AG04449 (cell line): ENCODE measurements around the gene RSL24D1.

Source experiments
- CTCF ChIA-PET: fragments of 350-600 bp; formaldehyde crosslinking; extraction: SDS; loops from one replicate; lab custom pipeline; 2021; ENCODE audit warnings: antibody characterized with exemption; lab: Yijun Ruan, JAX
- POLR2A ChIA-PET: fragments of 400-600, 350-600 bp; formaldehyde crosslinking; extraction: SDS; loops from one replicate; lab custom pipeline; 2020; ENCODE audit warnings: antibody characterized with exemption, inconsistent platforms; lab: Yijun Ruan, JAX
- DNase-seq: peaks from one replicate; pipeline ENCODE4 v3.0.0-alpha.2; 2010; ENCODE audit warnings: low read depth, low spot score
- H3K4me3 ChIP-seq: 2 replicates; pipeline ENCODE4 v1.5.1; 2011; ENCODE audit warnings: low read depth, mild to moderate bottlenecking, control low read depth, low read length
- CTCF ChIP-seq: IDR thresholded peaks from one replicate; pipeline ENCODE4 v1.5.1; 2011; ENCODE audit warnings: mild to moderate bottlenecking, moderate library complexity, low read length, control low read depth, inconsistent platforms; ENCODE audit not compliant: insufficient read depth; ENCODE audit errors: missing control alignments

The RSL24D1 gene

GRCh38 chr15:55239440-55240124 is 42.8 kb upstream of the RSL24D1 start:
- H3K4me3 ChIP-seq, result no peak overlapping the region
- POLR2A ChIA-PET, result no interaction called here
- CTCF ChIA-PET, result interaction anchor here (1.0 kb wide), 1 partner anchor 21 kb away, joined by 3 read pairs; no protein-coding TSS in a partner anchor
- TF ChIP-seq CTCF, result no peak
- no peak for DNase-seq

- no peak for TF ChIP-seq CTCF
- no peak for DNase-seq
- CTCF ChIA-PET, result interaction anchor here (1.0 kb wide), 1 partner anchor 20 kb away, joined by 3 read pairs; no protein-coding TSS in a partner anchor
- no peak overlapping the region for H3K4me3 ChIP-seq
- POLR2A ChIA-PET, result no interaction called here
These were observed 42.1 kb upstream of the RSL24D1 start for GRCh38 chr15:55238877-55239276.

- CTCF ChIA-PET, result interaction anchor here (2.0 kb wide), 1 partner anchor 54 kb away, joined by 9 read pairs; no protein-coding TSS in a partner anchor
- POLR2A ChIA-PET, result no interaction called here
- no peak overlapping the region for H3K4me3 ChIP-seq
- no peak for DNase-seq
- no peak for TF ChIP-seq CTCF
These were observed 40.7 kb upstream of the RSL24D1 start for GRCh38 chr15:55237219-55238130.

- H3K4me3 ChIP-seq, result no peak overlapping the region
- no peak for DNase-seq
- ChIA-PET POLR2A (no interaction called here), CTCF (no interaction called here)
- TF ChIP-seq CTCF, result no peak
These were observed 38.9 kb upstream of the RSL24D1 start for GRCh38 chr15:55235546-55236036.

- no peak for TF ChIP-seq CTCF
- ChIA-PET POLR2A (no interaction called here), CTCF (no interaction called here)
- no peak overlapping the region for H3K4me3 ChIP-seq
- DNase-seq, result no peak
These were observed 38.0 kb upstream of the RSL24D1 start for GRCh38 chr15:55234800-55235104.
